ENCODE results near the gene ZNF821. TPM values are rescaled to one million over a fixed set of nuclear protein-coding genes. Genes with fewer than 3 reads are reported as not detected.
A peak's percentile ranks its signal among the peaks of the same experiment; 100 is the strongest.
"Not testable (repeated sequence)": the region's sequence is repeated elsewhere in the genome, so short reads cannot be mapped to it uniquely, and the experiment has no call there.

Gene ZNF821
- total RNA-seq, result 4.7 TPM

- peak; percentile 77 for ATAC-seq
Observed at GRCh38 chr16:71883849-71884638, at the start of gene ZNF821. Gene ZNF821 (minus strand): TSS chr16:71884182. CDS start chr16:71879946, 4,236 bp downstream.

GRCh38 chr16:71933017-71933416, 49.0 kb upstream of the ZNF821 start:
- ATAC-seq, result no peak

- ATAC-seq, result no peak
Observed at GRCh38 chr16:71931599-71931998, 47.6 kb upstream of the ZNF821 start.

GRCh38 chr16:71931001-71931400, 47.0 kb upstream of the ZNF821 start:
- ATAC-seq, result no peak

- ATAC-seq, result no peak
Observed at GRCh38 chr16:71930013-71930563, 46.1 kb upstream of the ZNF821 start.

GRCh38 chr16:71929048-71929447, 45.1 kb upstream of the ZNF821 start:
- ATAC-seq, result no peak

GRCh38 chr16:71927787-71928186, 43.8 kb upstream of the ZNF821 start:
- ATAC-seq, result peak; percentile 14

GRCh38 chr16:71927383-71927782, 43.4 kb upstream of the ZNF821 start:
- ATAC-seq, result peak; percentile 49

GRCh38 chr16:71924710-71925109, 40.7 kb upstream of the ZNF821 start:
- ATAC-seq, result no peak

- no peak for ATAC-seq
Observed at GRCh38 chr16:71923941-71924690, 40.1 kb upstream of the ZNF821 start.

GRCh38 chr16:71920658-71921057, 36.7 kb upstream of the ZNF821 start:
- ATAC-seq, result no peak

- no peak for ATAC-seq
Observed at GRCh38 chr16:71919035-71919434, 35.1 kb upstream of the ZNF821 start.

- no peak for ATAC-seq
Observed at GRCh38 chr16:71917900-71918299, 33.9 kb upstream of the ZNF821 start.

GRCh38 chr16:71916397-71916920, 32.5 kb upstream of the ZNF821 start:
- no peak for ATAC-seq

- no peak for ATAC-seq
Observed at GRCh38 chr16:71915350-71915749, 31.4 kb upstream of the ZNF821 start.

GRCh38 chr16:71914802-71915201, 30.8 kb upstream of the ZNF821 start:
- no peak for ATAC-seq

GRCh38 chr16:71912534-71913275, 28.7 kb upstream of the ZNF821 start:
- no peak for ATAC-seq

- ATAC-seq, result no peak
Observed at GRCh38 chr16:71911121-71911520, 27.1 kb upstream of the ZNF821 start.

GRCh38 chr16:71905765-71906164, 21.8 kb upstream of the ZNF821 start:
- not testable (repeated sequence) for ATAC-seq

- ATAC-seq, result no peak
Observed at GRCh38 chr16:71904239-71904638, 20.3 kb upstream of the ZNF821 start.

GRCh38 chr16:71903608-71904007, 19.6 kb upstream of the ZNF821 start:
- no peak for ATAC-seq

- ATAC-seq, result no peak
Observed at GRCh38 chr16:71902656-71903365, 18.8 kb upstream of the ZNF821 start.
